Fibroblast of skin of left biceps (primary cell): ENCODE results near the gene CD200.

ENCODE experiments used
- DNase-seq, 2 experiments: peaks; one replicate each; pipeline ENCODE4 v3.0.0-alpha.2; 2013; ENCODE audit warnings: low read depth in 2 of 2

CD200 gene, protein sequence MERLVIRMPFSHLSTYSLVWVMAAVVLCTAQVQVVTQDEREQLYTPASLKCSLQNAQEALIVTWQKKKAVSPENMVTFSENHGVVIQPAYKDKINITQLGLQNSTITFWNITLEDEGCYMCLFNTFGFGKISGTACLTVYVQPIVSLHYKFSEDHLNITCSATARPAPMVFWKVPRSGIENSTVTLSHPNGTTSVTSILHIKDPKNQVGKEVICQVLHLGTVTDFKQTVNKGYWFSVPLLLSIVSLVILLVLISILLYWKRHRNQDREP

GRCh38 chr3:112333002-112333380, at the start of gene CD200:
TSS of gene CD200 (plus strand) at chr3:112333156. CDS start at chr3:112333213, 57 bp downstream.
- DNase-seq = no peak

GRCh38 chr3:112289011-112289410, 43.9 kb upstream of the CD200 start:
- no peak for DNase-seq

- DNase-seq = peak; percentile 39 to 46
Measured at GRCh38 chr3:112293368-112294321, 39.3 kb upstream of the CD200 start, which contains the start of gene SLC9C1. TSS of gene SLC9C1 (minus strand) at chr3:112294216. CDS start at chr3:112286791, 7,425 bp downstream.

GRCh38 chr3:112297714-112298113, 35.2 kb upstream of the CD200 start:
- DNase-seq = no peak

- no peak for DNase-seq
Measured at GRCh38 chr3:112298781-112299180, 34.2 kb upstream of the CD200 start.

DNA sequence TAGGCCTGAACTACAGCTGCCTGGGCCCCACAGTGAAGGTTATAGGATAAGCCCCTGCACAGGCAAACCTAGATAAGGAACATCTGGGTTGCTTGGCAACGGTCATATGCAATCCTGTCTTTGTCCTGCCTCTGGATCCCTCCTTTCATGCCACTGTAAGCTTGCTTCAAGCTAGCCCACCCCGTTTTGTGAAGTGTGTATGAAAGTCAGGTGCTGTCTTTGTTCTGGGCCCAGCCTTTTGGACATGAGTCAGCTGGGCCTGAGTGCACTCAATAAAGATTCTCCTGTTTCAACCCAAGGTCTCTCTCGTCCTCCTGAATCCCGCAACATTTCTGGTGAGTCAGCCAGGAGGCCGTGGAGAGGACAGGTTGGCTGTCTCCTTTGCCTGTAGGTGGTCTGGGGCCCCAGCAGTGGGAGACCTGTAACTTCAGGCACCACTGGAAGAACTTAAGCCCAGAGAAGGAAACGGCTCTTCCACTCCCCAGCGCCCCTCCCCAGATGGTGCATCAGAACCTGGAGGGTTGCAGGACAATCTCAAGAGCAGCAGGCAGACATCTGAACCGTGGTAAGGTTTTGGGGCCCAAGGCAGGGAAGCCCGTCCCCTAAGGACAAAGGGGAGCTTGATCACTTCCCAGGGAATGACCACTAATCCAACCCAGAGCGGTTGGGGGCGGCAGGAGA, 30.7 kb upstream of the CD200 start:
- DNase-seq = no peak

DNA sequence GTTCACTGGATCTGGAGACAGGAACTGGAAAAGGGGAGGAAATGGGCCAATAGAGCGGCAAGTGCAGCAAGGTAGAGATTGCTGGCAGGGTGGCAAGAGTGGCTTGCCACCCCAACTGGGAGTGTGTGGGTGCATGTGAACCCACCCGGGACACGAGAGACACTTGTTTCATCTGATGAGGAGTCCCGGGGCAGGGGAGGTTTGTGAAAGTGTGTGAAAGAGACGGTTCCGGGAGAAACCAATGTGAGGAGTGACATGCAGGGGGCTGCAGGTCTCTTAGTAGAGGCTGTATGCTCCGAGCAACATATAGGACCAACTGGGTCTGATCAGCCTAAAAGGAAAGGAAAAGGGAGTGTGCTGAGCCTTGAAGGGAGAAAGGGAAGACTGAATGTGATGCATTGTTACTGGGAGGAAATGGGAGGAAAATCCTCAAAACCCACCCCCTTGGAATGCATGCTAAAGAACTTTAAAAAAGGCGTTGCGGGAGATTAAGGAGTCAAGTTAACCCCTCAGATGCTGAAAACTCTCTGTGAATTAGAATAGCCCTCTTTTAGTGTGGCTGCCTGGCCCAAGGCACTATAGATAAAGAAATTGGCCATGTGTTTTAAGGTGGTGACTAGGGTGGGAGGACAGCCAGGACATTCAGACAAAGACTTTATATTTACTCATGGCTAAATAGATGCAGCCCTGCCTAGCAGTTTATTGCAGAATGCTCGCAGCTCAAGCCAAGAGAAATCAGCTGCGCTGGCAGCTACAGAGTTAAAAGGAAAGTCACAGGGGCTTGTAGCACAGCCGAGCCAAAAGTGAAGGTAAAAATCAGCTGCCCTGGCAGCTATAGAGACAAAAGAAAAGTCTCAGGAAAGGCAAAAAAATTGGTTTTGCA, 29.8 kb upstream of the CD200 start:
- no peak for DNase-seq

GRCh38 chr3:112303764-112304325, 29.1 kb upstream of the CD200 start:
- DNase-seq = no peak

GRCh38 chr3:112304611-112305010, 28.3 kb upstream of the CD200 start:
- DNase-seq = no peak

- DNase-seq = no peak
Measured at GRCh38 chr3:112306825-112307224, 26.1 kb upstream of the CD200 start.

GRCh38 chr3:112307557-112307956, 25.4 kb upstream of the CD200 start:
- no peak for DNase-seq

GRCh38 chr3:112308151-112308911, 24.6 kb upstream of the CD200 start:
- DNase-seq = no peak

DNA sequence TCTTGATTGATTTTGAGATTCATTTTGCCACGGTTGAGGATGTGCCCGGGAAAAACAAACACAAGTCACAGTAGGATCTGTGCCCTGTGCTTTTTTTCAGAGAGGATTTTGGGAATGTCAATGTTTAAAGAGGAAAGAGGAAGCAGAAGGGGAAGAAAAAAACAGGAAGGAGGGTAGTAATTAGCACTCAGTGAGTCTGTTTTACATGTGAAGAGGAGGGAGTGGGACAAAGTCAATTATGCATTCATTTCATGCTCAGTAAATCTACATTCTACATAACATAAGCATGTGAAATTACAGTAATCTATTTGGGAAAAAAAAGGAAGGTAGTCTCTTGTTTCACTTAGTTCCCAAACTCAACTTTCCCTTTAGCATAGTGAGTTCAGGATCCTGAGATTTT, 18.3 kb upstream of the CD200 start:
- no peak for DNase-seq

DNA sequence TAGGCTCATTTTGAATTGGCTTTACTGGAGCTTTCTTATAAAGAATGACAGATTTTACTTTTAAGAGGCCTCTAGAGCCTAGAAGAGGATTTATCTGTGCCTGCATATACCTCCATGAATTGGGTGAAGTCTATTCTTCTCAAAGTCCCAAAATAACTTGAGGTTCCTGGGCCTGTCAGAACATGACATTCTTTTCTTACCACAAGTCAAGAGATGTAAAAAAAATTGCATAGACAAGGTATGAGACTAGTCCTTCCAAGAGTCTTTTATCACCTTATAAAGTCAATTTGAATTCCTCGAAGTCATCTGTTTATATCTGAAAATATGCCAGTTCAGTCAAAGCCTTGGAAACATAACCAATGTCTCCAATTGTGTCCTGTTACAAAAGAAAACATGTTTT, 17.2 kb upstream of the CD200 start:
- DNase-seq = no peak

- no peak for DNase-seq
Measured at GRCh38 chr3:112319516-112320276, 13.3 kb upstream of the CD200 start.

GRCh38 chr3:112320691-112321090, 12.3 kb upstream of the CD200 start:
- DNase-seq = no peak

GRCh38 chr3:112321867-112322652, 10.9 kb upstream of the CD200 start:
- no peak for DNase-seq

DNA sequence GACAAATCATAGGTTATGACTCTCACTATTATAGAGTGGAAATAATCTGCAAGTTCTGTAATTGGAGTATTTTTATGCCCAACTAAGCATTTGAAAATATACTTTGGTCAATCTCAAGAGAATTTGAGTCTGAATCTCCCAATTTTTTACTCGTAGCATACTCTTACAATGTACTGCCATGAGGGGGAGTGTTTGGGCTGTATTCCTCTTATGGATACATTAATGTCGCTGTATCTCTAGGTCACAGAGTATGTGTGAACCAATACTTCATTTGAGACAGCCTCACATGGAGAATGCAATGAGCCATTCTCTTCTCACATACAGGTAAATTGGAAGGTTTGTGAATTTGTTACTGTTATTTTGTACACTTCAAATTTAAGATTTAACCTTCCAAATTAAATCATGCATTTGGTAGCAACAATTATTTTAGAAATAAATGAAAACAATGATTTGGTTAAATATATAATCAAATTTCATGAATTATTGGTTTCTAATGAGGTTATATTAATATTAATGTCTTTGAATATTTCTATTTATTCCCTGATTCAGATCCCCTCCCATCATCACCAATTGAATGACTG, 5.5 kb upstream of the CD200 start:
- peak; percentile 18 to 20 for DNase-seq
